Mucosa of descending colon (tissue), 3 donors: ENCODE measurements around the gene SETD1B. TPM values are rescaled to one million over a fixed set of nuclear protein-coding genes. Genes with fewer than 3 reads are reported as not detected.

Experiments used
- ATAC-seq: fragments of 200-7000 bp; cut with Tn5 transposase; one replicate; pipeline ENCODE4 v1.9.1; 2020; ENCODE audit warnings: mild to moderate bottlenecking, moderate library complexity
- DNase-seq, 3 donors: peaks; one replicate each; pipeline ENCODE4 v3.0.0-alpha.2; 2020
- H3K36me3 ChIP-seq: fragments of 200-600 bp; one replicate; pipeline ENCODE4 v1.8.0; 2021; ENCODE audit warnings: low read depth, mild to moderate bottlenecking
- H3K4me1 ChIP-seq: fragments of 200-600 bp; one replicate; pipeline ENCODE4 v1.8.0; 2021; ENCODE audit warnings: low read depth, mild to moderate bottlenecking
- H3K4me3 ChIP-seq: fragments of 200-600 bp; one replicate; pipeline ENCODE4 v1.8.0; 2021; ENCODE audit warnings: mild to moderate bottlenecking
- H3K9me3 ChIP-seq: fragments of 200-600 bp; one replicate; pipeline ENCODE4 v1.8.0; 2021; ENCODE audit warnings: mild to moderate bottlenecking
- intact Hi-C, 2 donors: fragments of 100-400 bp; cut with DNase I in 1 of 2; cut with micrococcal nuclease in 1 of 2; formaldehyde crosslinking; loops; one replicate each; pipeline versions ENCODE4 v1.11.0 to v1.11.1; 2022; cut with DNase I, micrococcal nuclease
- total RNA-seq, 3 donors: library from RNA; stranded (reverse); fragmentation: NEBNext Ultra II Directional in 2 of 3; extraction: Animal tissue kit (Norgen Biotek cat#: 25700) in 2 of 3; gene quantifications; one replicate each; pipeline versions ENCODE4 v1.2.1 to v1.2.4, GENCODE V29; 2021 to 2023
- TF ChIP-seq, protein P1 (sequence below): fragments of 200-600 bp; IDR thresholded peaks from one replicate; pipeline ENCODE4 v1.8.0; 2022; ENCODE audit warnings: antibody characterized with exemption, mild to moderate bottlenecking
- donor health status: DM: no; HTN: no; CAD: no; lungs with moderate emphysema.
- donor health status: DM: no; HTN: no; CAD: no.
- donor health status: DM: no; HTN: yes; CAD: no.

Gene SETD1B
- total RNA-seq, 3 donors from 2014 or later: 23.8 to 38.3 (median 27.5) TPM

DNA sequence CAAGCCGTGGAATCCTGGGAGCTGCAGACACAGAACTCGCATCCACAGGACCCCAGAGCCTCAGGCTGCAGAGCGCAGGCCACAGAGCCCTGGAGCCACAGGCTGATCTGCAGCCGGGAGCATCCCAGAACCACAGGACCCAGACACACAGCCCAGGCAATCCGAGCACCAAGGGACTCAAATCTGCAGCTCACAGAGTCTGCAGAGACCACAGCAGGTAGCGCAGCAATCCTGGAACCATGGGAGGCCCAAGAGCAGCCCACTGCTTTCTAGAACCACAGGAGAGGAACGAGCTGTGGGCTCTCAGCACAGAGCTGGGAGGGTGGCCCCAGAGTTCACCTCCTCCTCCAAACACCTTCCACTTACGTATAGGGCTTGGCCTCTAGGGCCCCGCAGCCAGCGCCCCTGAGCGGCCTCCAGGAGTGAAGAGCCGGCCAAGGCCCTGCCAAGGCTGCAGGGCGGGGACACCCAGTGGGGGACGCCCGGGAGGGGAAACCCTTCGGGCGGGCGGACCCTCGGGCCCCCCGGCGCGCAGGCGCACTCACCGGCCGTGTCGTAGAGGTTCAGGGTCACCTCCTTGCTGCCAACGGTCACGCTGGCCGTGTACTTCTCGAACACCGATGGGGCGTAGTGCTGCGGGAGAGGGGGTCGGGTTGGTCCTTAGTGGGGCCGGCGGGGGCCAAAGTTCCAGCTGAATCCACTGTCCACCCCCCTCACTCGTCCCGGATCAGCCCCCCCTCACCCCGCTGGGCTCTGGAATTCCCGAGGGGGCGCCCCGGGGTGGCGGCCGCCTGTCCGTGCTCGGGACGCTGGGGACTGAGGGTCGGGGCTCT, 11.0 kb upstream of the SETD1B start:
- ATAC-seq (peak; percentile 2), DNase-seq (peak; percentile 45 to 84 (median 71))
- TF ChIP-seq, protein P1, sequence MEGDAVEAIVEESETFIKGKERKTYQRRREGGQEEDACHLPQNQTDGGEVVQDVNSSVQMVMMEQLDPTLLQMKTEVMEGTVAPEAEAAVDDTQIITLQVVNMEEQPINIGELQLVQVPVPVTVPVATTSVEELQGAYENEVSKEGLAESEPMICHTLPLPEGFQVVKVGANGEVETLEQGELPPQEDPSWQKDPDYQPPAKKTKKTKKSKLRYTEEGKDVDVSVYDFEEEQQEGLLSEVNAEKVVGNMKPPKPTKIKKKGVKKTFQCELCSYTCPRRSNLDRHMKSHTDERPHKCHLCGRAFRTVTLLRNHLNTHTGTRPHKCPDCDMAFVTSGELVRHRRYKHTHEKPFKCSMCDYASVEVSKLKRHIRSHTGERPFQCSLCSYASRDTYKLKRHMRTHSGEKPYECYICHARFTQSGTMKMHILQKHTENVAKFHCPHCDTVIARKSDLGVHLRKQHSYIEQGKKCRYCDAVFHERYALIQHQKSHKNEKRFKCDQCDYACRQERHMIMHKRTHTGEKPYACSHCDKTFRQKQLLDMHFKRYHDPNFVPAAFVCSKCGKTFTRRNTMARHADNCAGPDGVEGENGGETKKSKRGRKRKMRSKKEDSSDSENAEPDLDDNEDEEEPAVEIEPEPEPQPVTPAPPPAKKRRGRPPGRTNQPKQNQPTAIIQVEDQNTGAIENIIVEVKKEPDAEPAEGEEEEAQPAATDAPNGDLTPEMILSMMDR: no peak
- intact Hi-C loops: no loop called here
- Histone ChIP-seq H3K4me3 (peak overlapping the region; percentile 42), H3K9me3 (no peaks in the 10 kb centered on the region), H3K4me1 (peaks cover 66% of the 10 kb centered on the region), H3K36me3 (peaks cover 3% of the 10 kb centered on the region)

DNA sequence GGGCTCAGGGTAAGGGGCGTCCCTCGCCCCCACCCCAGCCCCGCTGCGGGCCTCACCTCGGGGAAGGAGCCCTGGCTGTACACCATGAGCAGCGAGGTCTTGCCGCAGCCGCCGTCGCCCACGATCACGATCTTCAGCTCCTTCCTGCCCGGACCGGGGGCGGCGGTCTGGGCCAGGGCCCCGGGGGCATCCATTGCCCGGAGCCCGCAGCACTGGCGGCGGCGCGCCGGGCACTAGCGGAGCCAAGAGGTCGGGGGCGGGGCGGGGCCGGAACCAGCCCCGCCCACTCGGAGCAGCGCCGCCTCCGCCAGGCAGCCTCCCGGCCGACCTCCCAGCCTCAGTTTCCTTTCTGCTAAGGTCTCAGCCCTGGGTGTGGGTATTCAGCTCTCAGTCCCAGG, 10.4 kb upstream of the SETD1B start, which contains the start of gene RHOF:
Gene RHOF, minus strand, starts transcription at position 249 of the 398 bp plus-strand sequence. Its CDS starts 55 bp downstream, at position 194.
- intact Hi-C loops: no loop called here

DNA sequence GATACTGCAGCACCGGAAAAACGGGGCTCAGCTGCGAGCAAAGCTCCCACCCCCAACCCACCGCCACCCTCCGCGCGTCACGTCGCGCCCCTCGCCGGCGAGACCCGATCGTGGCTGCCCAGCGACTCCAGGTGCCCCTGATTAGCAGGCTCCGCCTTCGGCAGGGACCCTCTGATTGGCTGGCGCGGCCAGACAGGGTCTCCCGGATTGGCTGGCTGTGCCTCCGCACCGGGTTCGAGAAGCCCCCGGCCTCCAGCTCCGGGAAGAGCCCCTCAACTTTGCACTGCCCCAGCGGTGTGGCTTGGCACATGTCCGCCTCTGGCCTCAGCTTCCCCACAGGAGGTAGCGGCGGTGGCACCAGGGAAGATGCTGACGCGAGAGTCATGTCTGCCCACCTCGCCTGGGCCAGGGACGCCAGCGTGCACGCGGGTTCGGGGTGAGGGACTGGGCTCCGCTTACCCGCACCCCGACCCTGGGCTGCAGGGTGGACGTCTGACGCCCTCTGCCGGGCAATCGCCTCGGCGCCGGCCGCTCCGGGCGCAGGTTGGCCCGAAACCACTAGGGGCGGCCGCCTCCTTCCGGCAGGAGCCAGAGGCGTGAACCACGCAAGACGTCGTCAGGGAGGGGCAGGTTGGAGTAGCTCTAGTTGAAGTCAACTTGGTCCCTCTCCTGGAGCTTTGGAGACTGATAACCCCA, 9.8 kb upstream of the SETD1B start:
- TF ChIP-seq, protein P1: peak; percentile 100
- peaks cover 77% of the 10 kb centered on the region for H3K4me1 ChIP-seq

More for the DNA sequence above, 10.4 kb upstream of the SETD1B start, which contains the start of gene RHOF:
- Histone ChIP-seq H3K4me3 (peak within 1 kb of the TSS; percentile 42), H3K36me3 (peaks cover 3% of the 10 kb centered on the region), H3K4me1 (peaks cover 72% of the 10 kb centered on the region), H3K9me3 (no peaks in the 10 kb centered on the region)
- DNase-seq: peak; percentile 70 to 83 (median 78)
- ATAC-seq: peak; percentile 42
- TF ChIP-seq, protein P1: no peak

DNA sequence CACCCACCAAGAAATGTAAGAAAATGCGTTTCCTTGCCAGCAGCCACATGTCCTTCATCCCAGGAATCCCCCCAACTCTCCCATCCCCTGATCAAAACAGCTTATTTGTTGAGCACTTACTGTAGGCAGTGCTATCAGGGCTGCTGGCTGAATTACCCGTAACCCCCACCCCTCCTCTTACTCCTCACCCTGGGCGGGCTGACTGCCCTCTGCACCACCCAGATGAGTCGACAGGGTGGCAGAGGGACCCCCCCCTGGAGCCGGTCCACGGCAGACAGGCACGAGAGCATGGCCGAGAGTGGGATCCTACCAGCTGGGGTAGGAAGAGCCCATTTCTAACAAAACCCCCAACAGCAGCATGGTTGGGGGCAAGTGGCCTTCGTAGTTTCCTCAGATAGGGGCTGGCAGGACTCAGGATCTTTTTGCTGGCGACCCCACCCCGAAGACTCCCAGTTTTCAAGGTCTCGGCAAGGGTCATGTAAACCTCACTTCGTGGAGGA, 9.2 kb upstream of the SETD1B start:
- TF ChIP-seq, protein P1: no peak
- no peak for ATAC-seq
- no peak overlapping the region for H3K4me3 ChIP-seq
- no peaks in the 10 kb centered on the region for H3K9me3 ChIP-seq
- intact Hi-C loops: no loop called here
- peaks cover 3% of the 10 kb centered on the region for H3K36me3 ChIP-seq
- DNase-seq: peak in 2 of 3 donors; percentile 71 to 80
- peaks cover 82% of the 10 kb centered on the region for H3K4me1 ChIP-seq

More for the DNA sequence above, 9.8 kb upstream of the SETD1B start:
- no peaks in the 10 kb centered on the region for H3K9me3 ChIP-seq
- ATAC-seq (peak; percentile 69), DNase-seq (peak; percentile 95 to 98 (median 97))
- H3K4me3 ChIP-seq: peak overlapping the region; percentile 42
- intact Hi-C loops: no loop called here
- H3K36me3 ChIP-seq: peaks cover 3% of the 10 kb centered on the region

DNA sequence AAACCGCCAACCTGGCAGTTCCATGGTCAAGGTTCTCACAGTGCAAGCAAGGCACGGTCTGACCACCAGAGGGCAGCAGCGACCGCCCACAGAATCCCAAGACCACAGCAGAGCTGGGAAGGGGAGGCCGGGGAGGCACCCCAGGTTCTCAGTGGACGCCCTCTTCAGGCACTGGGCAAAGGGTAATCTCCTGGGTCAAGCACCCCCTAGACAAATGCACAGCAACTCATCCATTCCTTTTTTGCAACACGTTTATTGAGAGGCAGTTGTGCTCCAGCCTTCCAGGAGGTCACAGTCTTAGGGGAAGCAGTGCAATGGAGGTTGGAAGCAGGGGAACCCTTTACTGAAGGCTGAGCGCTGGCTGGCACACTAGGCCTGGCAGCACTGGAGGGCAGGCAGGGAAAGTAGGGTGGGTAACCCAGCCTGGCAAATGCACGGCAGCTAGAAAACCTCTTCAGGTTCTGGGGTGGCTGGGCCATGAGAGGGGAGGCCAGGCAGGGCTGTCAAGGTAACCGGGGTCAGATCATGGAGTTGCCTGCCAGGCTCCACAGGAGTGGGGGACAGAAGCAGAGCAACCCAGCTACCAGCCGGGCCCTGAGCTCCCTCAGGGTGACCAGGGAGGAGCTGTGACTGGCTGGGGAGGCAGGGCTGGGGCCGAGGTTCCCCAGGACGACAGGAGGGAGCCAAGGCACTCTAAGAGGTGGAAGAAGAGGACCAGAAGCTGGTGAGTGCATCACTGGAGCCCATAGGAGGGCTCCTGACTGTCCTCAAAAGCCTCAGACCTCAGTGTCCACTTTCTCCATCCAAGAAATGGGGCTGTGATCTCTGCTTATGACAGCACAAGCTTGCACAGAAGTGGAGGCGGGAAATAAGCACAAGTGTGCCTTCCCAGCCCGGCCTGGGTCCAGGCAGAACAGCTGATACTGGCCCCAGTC, 8.5 kb upstream of the SETD1B start:
- Histone ChIP-seq H3K9me3 (no peaks in the 10 kb centered on the region), H3K36me3 (peaks cover 3% of the 10 kb centered on the region), H3K4me3 (no peak overlapping the region), H3K4me1 (peaks cover 79% of the 10 kb centered on the region)
- TF ChIP-seq, protein P1: peak; percentile 89
- intact Hi-C loops: no loop called here
- DNase-seq: peak; percentile 92 to 98 (median 95)
- peak; percentile 32 for ATAC-seq
